Brain microvascular endothelial cell (primary cell): ENCODE measurements around the gene CPLANE1.
A peak's percentile ranks its signal among the peaks of the same experiment; 100 is the strongest.
"Not testable (repeated sequence)": the region's sequence is repeated elsewhere in the genome, so short reads cannot be mapped to it uniquely, and the experiment has no call there.

Source experiments
- DNase-seq: peaks from one replicate; pipeline ENCODE4 v3.0.0-alpha.2; 2020
- H3K27ac ChIP-seq: fragments of 250-450 bp; sonication (Bioruptor Pico); 2 replicates; pipeline ENCODE4 v1.5.1; 2020; ENCODE audit warnings: mild to moderate bottlenecking, moderate library complexity
- H3K27me3 ChIP-seq: fragments of 250-450 bp; sonication (Bioruptor Pico); replicated peaks from 2 replicates; pipeline ENCODE4 v1.5.1; 2020; ENCODE audit warnings: mild to moderate bottlenecking
- H3K36me3 ChIP-seq: fragments of 250-450 bp; sonication (Bioruptor Pico); replicated peaks from 2 replicates; pipeline ENCODE4 v1.5.1; 2020; ENCODE audit warnings: mild to moderate bottlenecking
- H3K4me3 ChIP-seq: 2 replicates; pipeline ENCODE4 v1.5.1; 2011; ENCODE audit warnings: low read depth, mild to moderate bottlenecking, control low read depth, low read length, moderate library complexity
- CTCF ChIP-seq: IDR thresholded peaks from 2 replicates; pipeline ENCODE4 v1.5.1; 2011; ENCODE audit warnings: low read depth, mild to moderate bottlenecking, moderate library complexity, low read length, control low read depth, inconsistent platforms; ENCODE audit errors: missing control alignments
- in situ Hi-C: cut with HindIII; loops from 2 replicates; pipeline ENCODE4 v1.10.0; 2017; ENCODE audit warnings: low sequenced_read_pairs, low pct_ligation_motif_present

Gene CPLANE1

DNA sequence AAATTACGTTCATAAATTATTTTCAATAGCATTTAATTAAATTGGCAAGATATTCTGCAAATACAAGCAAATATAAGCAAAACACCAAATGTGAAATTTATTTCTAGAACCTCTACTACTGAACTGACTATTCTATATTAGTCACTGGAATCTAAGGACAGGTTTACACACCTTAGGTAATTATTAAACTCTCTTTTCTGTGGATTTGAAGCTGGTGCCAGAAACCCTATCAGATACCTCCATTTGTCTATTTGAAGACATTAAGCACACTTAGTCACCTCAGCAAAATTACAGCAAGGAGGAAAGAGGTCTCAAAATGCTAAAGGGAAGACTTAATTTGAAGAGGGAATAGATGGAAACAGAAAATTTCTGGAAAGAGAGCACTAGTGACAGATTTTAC lies 83.4 kb downstream of the CPLANE1 start:
- Histone ChIP-seq H3K36me3 (peaks cover 31% of the 10 kb centered on the region), H3K4me3 (no peak overlapping the region), H3K27ac (no peak overlapping the region), H3K27me3 (no peaks in the 10 kb centered on the region)
- DNase-seq, result no peak
- in situ Hi-C loops, result no loop called here
- no peak for TF ChIP-seq CTCF

DNA sequence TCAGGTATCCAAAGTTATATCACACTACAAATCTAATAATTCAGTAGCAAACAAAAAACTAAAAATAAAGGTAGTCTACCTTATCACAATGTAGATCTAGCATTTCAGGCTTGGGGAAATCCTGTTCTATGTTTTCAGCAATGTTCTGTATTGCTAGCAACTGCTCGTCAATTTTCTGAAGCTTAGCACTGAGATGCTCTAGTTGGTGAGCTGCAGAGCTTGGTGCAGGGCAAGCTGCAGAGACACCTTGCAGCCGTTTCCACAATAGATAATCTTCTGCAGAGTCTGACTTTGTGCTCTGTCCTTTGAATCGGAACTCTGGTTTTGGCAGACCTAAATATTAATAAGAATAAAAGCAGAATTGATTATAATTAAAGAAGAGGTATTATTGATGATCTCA lies 95.5 kb downstream of the CPLANE1 start:
- H3K27me3 ChIP-seq, result no peaks in the 10 kb centered on the region
- no peak overlapping the region for H3K4me3 ChIP-seq
- in situ Hi-C loops, result no loop called here
- DNase-seq, result no peak
- no peak overlapping the region for H3K27ac ChIP-seq
- TF ChIP-seq CTCF, result no peak
- peaks cover 8% of the 10 kb centered on the region for H3K36me3 ChIP-seq

GRCh38 chr5:37146896-37147295 lies 102.3 kb downstream of the CPLANE1 start:
- Histone ChIP-seq H3K27ac (no peak overlapping the region), H3K4me3 (no peak overlapping the region), H3K27me3 (no peaks in the 10 kb centered on the region), H3K36me3 (peaks cover 7% of the 10 kb centered on the region)
- no peak for DNase-seq
- in situ Hi-C loops, result no loop called here
- no peak for TF ChIP-seq CTCF

DNA sequence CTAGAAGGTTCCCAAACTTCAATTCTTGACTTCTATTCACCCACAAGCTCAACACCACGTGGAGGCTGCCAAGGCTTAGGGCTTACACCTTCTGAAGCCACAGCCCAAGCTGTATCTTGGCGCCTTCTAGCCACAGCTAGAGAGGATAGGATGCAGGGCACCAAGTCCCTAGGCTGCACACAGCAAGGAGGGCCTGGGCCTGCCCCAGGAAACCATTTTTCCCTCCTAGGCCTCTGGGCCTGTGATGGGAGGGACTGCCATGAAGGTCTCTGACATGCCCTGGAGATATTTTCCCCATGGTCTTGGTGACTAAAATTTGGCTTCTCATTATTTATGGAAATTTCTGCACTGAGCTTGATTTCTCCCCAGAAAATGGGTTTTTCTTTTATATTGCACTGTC lies 112.5 kb downstream of the CPLANE1 start:
- in situ Hi-C loops, result no loop called here
- no peak for DNase-seq
- no peak for TF ChIP-seq CTCF
- no peak overlapping the region for H3K27ac ChIP-seq
- H3K36me3 ChIP-seq, result peaks cover 13% of the 10 kb centered on the region
- no peak overlapping the region for H3K4me3 ChIP-seq
- no peaks in the 10 kb centered on the region for H3K27me3 ChIP-seq

DNA sequence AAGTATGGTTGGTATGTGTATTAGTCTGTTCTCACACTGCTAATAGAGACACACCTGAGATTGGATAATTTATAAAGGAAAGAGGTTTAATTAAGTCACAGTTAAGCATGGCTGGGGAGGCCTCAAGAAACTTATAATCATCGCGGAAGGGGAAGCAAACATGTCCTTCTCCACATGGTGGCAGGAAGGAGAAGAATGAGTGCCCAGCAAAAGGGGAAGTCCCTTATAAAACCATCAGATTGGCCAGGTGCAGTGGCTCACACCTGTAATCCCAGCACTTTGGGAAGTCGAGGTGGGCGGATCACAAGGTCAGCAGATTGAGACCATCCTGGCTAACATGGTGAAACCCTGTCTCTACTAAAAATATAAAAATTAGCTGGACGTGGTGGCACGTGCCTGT lies 113.9 kb downstream of the CPLANE1 start:
- peaks cover 13% of the 10 kb centered on the region for H3K36me3 ChIP-seq
- H3K4me3 ChIP-seq, in situ Hi-C loops, H3K27ac ChIP-seq, DNase-seq, H3K27me3 ChIP-seq: not testable (repeated sequence)

- in situ Hi-C loops, result no loop called here
- TF ChIP-seq CTCF, result no peak
- H3K27me3 ChIP-seq, result no peaks in the 10 kb centered on the region
- DNase-seq, result peak; percentile 72
- peaks cover 13% of the 10 kb centered on the region for H3K36me3 ChIP-seq
- H3K27ac ChIP-seq, result peak overlapping the region; percentile 26
- H3K4me3 ChIP-seq, result no peak overlapping the region
These were observed 115.2 kb downstream of the CPLANE1 start for GRCh38 chr5:37133939-37134338.
